ENCODE results near the gene PPAT. TPM values are rescaled to one million over a fixed set of nuclear protein-coding genes. Genes with fewer than 3 reads are reported as not detected.
A peak's percentile ranks its signal among the peaks of the same experiment; 100 is the strongest.

Gene PPAT
- total RNA-seq, 1 experiment from 2014 or later: 28.9 TPM

- no peak for TF ChIP-seq CTCF (IDR thresholded peaks at IDR 0.05; ENCODE audit: unreplicated experiment)
- CTCF ChIA-PET: interaction anchor here (0.7 kb wide), 2 partner anchors 62 to 590 kb away, joined by 4 to 5 read pairs; no protein-coding TSS in a partner anchor
- intact Hi-C loops (cut with micrococcal nuclease; ENCODE audit: unreplicated experiment): no loop called here
- peaks cover 45% of the 10 kb centered on the region for H3K36me3 Mint-ChIP-seq (ENCODE audit: insufficient read depth, unreplicated experiment)
- peak overlapping the region; percentile 100 for H3K27ac Mint-ChIP-seq (ENCODE audit: unreplicated experiment)
- H3K4me3 Mint-ChIP-seq (ENCODE audit: low read depth, unreplicated experiment): peak overlapping the region; percentile 99
- DNase-seq: peak; percentile 0
- no TSS peak for BruUV-seq (replicated peaks)
- H3K27me3 Mint-ChIP-seq (ENCODE audit: unreplicated experiment): no peaks in the 10 kb centered on the region
- H3K4me1 Mint-ChIP-seq (ENCODE audit: low read depth, unreplicated experiment): peaks cover 22% of the 10 kb centered on the region
- no peaks in the 10 kb centered on the region for H3K9me3 Mint-ChIP-seq (ENCODE audit: low read depth, unreplicated experiment)
Observed at GRCh38 chr4:56465599-56466295, 30.3 kb upstream of the PPAT start.

- Mint-ChIP-seq H3K36me3 (ENCODE audit: insufficient read depth, unreplicated experiment) (peaks cover 46% of the 10 kb centered on the region), H3K4me3 (ENCODE audit: low read depth, unreplicated experiment) (no peak overlapping the region), H3K9me3 (ENCODE audit: low read depth, unreplicated experiment) (no peaks in the 10 kb centered on the region), H3K27ac (ENCODE audit: unreplicated experiment) (peak overlapping the region; percentile 24), H3K4me1 (ENCODE audit: low read depth, unreplicated experiment) (peaks cover 17% of the 10 kb centered on the region), H3K27me3 (ENCODE audit: unreplicated experiment) (no peaks in the 10 kb centered on the region)
- CTCF ChIA-PET: no interaction called here
- DNase-seq: no peak
- intact Hi-C loops (cut with micrococcal nuclease; ENCODE audit: unreplicated experiment): no loop called here
- BruUV-seq (replicated peaks): no TSS peak
- no peak for TF ChIP-seq CTCF (IDR thresholded peaks at IDR 0.05; ENCODE audit: unreplicated experiment)
Observed at GRCh38 chr4:56464581-56464980, 29.2 kb upstream of the PPAT start.

- BruUV-seq (replicated peaks): no TSS peak
- no peak for DNase-seq
- Mint-ChIP-seq H3K9me3 (ENCODE audit: low read depth, unreplicated experiment) (no peaks in the 10 kb centered on the region), H3K36me3 (ENCODE audit: insufficient read depth, unreplicated experiment) (peaks cover 43% of the 10 kb centered on the region), H3K4me1 (ENCODE audit: low read depth, unreplicated experiment) (peaks cover 13% of the 10 kb centered on the region), H3K27me3 (ENCODE audit: unreplicated experiment) (no peaks in the 10 kb centered on the region), H3K27ac (ENCODE audit: unreplicated experiment) (no peak overlapping the region), H3K4me3 (ENCODE audit: low read depth, unreplicated experiment) (no peak overlapping the region)
- TF ChIP-seq CTCF (IDR thresholded peaks at IDR 0.05; ENCODE audit: unreplicated experiment): no peak
- CTCF ChIA-PET: no interaction called here
- intact Hi-C loops (cut with micrococcal nuclease; ENCODE audit: unreplicated experiment): no loop called here
Observed at GRCh38 chr4:56463711-56464110, 28.3 kb upstream of the PPAT start.

DNA sequence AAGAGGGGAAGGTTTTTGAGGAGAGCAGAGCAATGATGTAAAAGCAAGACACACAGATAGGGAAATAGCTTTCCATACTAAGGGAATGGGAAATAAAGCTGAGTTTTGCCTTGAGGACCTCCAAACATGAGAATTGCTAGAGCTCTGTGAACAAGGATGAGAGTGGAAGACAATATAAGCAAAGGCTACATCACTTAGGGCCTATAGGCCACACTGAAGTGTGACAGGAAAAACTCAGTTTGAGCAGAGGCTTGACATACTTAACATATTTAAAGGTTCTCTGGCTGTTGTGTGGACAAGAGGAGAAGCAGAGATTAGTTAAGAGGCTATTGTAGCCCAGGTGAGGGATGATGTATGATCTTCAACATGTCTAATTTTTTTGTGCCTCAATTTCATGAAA lies 26.7 kb upstream of the PPAT start:
- H3K27ac Mint-ChIP-seq (ENCODE audit: unreplicated experiment): no peak overlapping the region
- no peak overlapping the region for H3K4me3 Mint-ChIP-seq (ENCODE audit: low read depth, unreplicated experiment)
- peaks cover 39% of the 10 kb centered on the region for H3K36me3 Mint-ChIP-seq (ENCODE audit: insufficient read depth, unreplicated experiment)
- no peak for TF ChIP-seq CTCF (IDR thresholded peaks at IDR 0.05; ENCODE audit: unreplicated experiment)
- DNase-seq: no peak
- H3K27me3 Mint-ChIP-seq (ENCODE audit: unreplicated experiment): no peaks in the 10 kb centered on the region
- H3K9me3 Mint-ChIP-seq (ENCODE audit: low read depth, unreplicated experiment): no peaks in the 10 kb centered on the region
- CTCF ChIA-PET: no interaction called here
- intact Hi-C loops (cut with micrococcal nuclease; ENCODE audit: unreplicated experiment): no loop called here
- peaks cover 13% of the 10 kb centered on the region for H3K4me1 Mint-ChIP-seq (ENCODE audit: low read depth, unreplicated experiment)
- no TSS peak for BruUV-seq (replicated peaks)
